Fibroblast of mammary gland (primary cell): ENCODE measurements around the gene IGF2BP1.
"Not testable (repeated sequence)": the region's sequence is repeated elsewhere in the genome, so short reads cannot be mapped to it uniquely, and the experiment has no call there.

Experiments used
- DNase-seq: peaks from one replicate; pipeline ENCODE4 v3.0.0-alpha.2; 2010; ENCODE audit warnings: low read depth
- H3K4me3 ChIP-seq: 2 replicates; pipeline ENCODE4 v1.5.1; 2011; ENCODE audit warnings: low read depth, mild to moderate bottlenecking, low read length, moderate library complexity; ENCODE audit not compliant: control insufficient read depth
- TF ChIP-seq, protein P1 (sequence below): conservative IDR thresholded peaks from 2 replicates; pipeline ENCODE4 v1.5.1; 2011; ENCODE audit warnings: low read depth, low read length, inconsistent platforms; ENCODE audit not compliant: control insufficient read depth, insufficient read depth

IGF2BP1 gene

DNA sequence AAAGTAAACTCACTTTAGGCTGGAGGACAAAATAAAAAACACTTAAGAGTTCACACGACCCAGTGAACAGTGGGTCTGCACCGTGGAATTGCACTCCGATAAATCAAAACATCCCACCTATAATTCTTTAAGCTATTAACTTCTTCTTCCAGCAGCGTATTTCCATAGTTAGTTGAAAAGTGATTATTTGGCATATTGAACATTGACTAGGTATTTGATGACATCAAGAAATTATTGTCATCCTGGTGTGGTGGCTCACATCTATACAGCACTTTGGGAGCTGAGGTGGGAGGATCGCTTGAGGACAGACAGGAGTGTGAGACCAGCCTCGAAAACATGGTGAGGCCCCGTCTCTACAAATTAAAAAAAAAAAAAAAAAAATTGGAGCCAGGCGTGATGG lies 23.4 kb downstream of the IGF2BP1 start:
- no peak overlapping the region for H3K4me3 ChIP-seq
- TF ChIP-seq, protein P1, sequence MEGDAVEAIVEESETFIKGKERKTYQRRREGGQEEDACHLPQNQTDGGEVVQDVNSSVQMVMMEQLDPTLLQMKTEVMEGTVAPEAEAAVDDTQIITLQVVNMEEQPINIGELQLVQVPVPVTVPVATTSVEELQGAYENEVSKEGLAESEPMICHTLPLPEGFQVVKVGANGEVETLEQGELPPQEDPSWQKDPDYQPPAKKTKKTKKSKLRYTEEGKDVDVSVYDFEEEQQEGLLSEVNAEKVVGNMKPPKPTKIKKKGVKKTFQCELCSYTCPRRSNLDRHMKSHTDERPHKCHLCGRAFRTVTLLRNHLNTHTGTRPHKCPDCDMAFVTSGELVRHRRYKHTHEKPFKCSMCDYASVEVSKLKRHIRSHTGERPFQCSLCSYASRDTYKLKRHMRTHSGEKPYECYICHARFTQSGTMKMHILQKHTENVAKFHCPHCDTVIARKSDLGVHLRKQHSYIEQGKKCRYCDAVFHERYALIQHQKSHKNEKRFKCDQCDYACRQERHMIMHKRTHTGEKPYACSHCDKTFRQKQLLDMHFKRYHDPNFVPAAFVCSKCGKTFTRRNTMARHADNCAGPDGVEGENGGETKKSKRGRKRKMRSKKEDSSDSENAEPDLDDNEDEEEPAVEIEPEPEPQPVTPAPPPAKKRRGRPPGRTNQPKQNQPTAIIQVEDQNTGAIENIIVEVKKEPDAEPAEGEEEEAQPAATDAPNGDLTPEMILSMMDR, result no peak

DNA sequence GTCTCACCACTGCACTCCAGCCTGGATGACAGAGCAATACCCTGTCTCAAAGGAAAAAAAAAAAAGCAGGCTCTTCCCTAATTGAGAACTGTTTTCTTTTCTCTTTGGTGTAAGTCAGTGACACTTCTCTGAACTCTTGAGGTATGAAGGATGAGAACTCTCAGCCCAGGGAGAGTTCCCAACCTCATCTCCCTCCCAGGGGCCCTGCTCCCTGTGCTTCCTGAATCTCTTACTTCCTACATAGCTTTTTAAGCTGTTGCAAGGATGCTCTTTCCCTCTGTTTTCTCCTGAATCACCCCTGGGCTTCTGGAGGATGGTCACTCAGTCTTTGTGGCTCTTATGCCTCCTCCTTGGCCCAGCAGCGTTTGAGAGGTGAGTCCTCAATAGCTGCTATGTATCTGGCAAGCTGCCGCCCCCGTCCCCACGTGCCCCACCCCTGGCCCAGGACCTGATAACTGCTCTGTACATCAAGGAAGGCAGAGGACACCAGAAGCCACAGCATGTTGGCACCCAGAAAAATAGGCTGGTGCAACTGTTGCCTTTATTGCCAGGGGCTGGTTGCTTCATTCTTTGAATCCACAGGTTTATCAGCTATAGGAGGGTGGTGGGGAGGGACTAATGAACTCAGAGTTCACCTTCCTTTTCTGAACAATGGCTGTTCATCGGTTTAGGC lies 24.0 kb downstream of the IGF2BP1 start:
- no peak for DNase-seq
- H3K4me3 ChIP-seq, result no peak overlapping the region
- TF ChIP-seq, protein P1, result no peak

More for the DNA sequence above, 23.4 kb downstream of the IGF2BP1 start:
- DNase-seq, result no peak

DNA sequence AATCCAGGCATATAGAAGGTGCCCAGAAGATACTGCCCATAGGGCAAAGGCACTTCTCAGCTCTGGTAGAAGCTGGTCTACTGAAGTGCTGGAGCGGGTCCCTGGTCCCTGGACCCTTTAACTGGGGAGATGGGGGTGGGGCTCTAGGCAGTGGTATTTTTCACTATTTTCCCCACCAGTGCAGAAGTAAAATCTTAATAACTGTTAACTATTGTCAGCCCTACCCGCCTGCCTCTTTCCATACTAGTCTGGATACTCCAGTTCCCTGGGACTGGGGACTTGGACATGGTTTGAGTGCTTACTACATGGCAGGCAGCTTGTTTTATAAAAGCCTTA lies 24.6 kb downstream of the IGF2BP1 start:
- TF ChIP-seq, protein P1, result no peak
- H3K4me3 ChIP-seq, result no peak overlapping the region

DNA sequence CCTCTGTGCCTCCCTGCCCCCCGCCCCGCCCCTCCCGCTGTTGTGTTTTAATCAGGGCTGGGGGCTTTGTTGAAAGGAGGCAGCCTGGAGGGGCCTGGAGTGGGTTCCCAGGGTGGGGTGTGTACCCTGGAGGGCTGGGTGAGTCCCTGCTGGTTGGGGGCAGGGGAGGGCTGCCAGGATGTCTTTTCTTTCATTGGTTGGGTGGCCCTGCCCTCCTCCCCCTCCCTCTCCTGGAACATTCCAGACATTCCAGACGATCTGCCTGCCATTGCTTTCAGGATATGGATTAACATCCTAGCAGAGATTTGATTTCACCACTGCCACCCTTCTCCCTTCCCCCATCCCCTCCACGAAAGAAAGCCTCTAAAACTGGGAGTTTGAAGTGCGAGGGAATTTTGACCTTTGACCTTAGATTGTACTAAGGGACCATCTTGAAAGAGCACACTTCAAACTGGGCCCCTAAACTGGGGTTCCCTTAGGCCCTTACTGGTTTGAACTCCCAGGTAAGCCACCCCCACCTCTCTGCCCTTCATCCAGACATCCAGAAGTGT lies 25.3 kb downstream of the IGF2BP1 start:
- DNase-seq, result no peak
- TF ChIP-seq, protein P1, result no peak
- no peak overlapping the region for H3K4me3 ChIP-seq

More for the DNA sequence above, 24.6 kb downstream of the IGF2BP1 start:
- no peak for DNase-seq

DNA sequence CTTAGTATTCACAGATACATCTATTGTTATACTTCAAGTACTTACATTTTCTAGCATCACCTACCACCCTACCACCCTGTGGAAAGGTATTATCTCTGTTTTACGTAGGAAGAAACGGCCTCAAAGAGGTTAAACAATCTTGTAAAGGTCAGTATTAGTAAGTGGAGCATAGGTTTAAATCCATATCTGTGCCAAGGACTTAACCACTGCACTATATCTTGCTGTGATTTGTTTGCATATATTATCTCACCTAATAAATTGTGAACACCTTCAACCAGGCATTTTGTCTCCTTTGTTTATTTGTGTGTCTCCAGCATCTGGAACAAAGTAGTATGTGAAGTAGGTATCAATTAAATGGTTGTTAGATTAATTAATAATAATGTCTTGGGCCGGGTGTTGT lies 27.3 kb downstream of the IGF2BP1 start:
- H3K4me3 ChIP-seq, result no peak overlapping the region
- TF ChIP-seq, protein P1, result no peak
- no peak for DNase-seq

DNA sequence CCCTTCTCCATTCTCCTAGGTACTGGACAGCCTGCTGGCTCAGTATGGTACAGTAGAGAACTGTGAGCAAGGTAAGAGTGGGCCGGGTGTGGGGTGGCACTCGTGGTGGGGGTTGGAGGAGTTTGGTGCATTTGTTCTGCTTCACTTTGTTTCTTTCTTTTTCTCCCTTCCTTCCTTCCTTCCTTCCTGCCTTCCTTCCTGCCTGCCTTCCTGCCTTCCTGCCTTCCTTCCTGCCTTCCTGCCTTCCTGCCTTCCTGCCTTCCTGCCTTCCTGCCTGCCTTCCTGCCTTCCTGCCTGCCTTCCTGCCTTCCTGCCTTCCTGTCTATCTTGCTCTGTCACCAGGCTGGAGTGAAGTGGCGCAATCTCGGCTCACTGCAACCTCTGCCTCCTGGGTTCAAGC lies 29.3 kb downstream of the IGF2BP1 start:
- not testable (repeated sequence) for DNase-seq

DNA sequence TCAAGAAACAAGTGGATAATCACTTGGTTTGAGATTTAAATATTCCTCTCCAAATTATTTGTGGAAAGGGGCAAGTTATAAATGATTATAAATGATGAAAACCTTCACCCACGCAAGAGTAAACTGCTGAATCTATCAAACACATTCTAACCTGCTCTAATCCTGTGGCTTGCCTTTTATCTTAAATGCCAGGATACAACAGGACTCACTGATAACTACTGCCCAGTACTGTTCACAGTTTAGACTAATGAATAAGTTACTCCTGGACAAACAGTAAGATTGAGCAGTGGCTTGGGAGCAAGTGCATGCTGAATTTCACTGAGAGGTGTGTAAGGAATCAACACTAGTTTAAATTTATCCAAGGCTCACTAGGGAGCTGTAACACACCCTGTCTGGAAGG lies 31.1 kb downstream of the IGF2BP1 start:
- TF ChIP-seq, protein P1, result no peak

More for the DNA sequence above, 29.3 kb downstream of the IGF2BP1 start:
- not testable (repeated sequence) for H3K4me3 ChIP-seq

More for the DNA sequence above, 31.1 kb downstream of the IGF2BP1 start:
- DNase-seq, result no peak
- H3K4me3 ChIP-seq, result no peak overlapping the region
